GM18520 (cell line): Measurements from ENCODE around the gene RABGGTA.

Source experiments
- ATAC-seq: cut with Tn5 transposase; IDR thresholded peaks from one replicate; pipeline ENCODE4 v1.9.1; 2021; ENCODE audit not compliant: unreplicated experiment

Gene RABGGTA

DNA sequence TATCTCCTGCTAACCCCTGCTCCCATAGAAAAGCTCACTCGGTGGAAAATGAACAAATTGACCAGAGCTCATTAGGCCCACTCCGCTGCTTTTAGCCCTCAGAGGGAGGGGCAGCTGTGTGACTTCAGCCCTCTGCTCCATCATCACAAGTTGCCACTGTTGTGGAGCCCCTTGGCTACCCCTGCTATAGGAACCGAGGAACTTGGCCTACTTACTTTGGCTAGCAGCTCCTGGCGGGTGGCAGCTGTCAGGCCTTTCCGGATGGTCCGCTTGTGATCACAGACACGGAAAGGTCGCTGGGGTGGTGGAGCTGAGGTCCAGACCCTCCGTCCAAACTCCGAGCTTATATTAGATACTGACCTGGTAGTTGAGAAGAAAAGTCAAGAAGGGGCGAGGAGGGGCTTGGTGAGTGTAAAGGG lies 35.8 kb upstream of the RABGGTA start:
- no peak for ATAC-seq

DNA sequence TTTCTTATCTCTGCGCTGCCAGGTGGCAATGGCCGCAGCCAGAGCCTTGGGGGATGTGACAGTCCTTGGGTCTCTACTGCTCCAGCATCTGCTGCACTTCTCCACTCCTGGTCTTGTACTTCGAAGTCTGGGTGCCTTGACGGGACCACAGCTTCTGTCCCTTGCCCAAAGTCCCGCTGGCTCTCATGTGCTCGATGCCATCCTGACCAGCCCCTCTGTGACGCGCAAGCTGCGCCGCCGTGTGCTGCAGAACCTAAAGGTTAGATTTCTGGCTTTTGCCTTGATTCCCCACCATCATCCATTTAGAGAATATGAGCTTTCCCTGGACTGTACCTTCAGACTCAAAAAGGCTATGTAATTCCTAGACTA lies 32.6 kb upstream of the RABGGTA start:
- ATAC-seq = no peak

DNA sequence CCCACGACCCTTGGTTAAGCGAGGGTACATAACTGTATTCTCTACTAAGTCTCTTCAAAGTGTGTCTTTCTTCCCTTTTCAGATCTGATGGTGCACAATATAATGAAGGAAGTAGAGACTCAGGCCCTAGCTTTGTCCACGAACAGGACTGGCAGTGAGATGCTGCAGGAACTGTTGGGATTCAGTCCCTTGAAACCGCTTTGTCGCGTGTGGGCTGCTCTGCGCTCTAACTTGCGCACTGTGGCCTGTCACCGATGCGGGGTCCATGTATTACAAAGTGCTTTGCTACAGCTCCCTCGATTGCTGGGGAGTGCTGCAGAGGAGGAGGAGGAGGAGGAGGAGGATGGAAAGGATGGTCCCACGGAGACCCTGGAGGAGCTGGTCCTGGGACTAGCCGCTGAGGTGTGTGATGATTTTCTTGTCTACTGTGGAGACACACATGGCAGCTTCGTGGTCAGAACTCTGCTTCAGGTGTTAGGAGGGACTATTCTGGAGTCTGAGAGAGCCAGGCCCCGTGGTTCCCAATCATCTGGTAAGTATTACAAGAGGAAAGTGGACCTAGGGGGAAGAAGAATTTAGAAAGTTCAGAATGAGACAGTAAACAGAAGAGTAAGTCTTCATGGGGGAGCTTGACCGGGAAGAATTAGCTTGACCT lies 29.1 kb upstream of the RABGGTA start:
- ATAC-seq = no peak

DNA sequence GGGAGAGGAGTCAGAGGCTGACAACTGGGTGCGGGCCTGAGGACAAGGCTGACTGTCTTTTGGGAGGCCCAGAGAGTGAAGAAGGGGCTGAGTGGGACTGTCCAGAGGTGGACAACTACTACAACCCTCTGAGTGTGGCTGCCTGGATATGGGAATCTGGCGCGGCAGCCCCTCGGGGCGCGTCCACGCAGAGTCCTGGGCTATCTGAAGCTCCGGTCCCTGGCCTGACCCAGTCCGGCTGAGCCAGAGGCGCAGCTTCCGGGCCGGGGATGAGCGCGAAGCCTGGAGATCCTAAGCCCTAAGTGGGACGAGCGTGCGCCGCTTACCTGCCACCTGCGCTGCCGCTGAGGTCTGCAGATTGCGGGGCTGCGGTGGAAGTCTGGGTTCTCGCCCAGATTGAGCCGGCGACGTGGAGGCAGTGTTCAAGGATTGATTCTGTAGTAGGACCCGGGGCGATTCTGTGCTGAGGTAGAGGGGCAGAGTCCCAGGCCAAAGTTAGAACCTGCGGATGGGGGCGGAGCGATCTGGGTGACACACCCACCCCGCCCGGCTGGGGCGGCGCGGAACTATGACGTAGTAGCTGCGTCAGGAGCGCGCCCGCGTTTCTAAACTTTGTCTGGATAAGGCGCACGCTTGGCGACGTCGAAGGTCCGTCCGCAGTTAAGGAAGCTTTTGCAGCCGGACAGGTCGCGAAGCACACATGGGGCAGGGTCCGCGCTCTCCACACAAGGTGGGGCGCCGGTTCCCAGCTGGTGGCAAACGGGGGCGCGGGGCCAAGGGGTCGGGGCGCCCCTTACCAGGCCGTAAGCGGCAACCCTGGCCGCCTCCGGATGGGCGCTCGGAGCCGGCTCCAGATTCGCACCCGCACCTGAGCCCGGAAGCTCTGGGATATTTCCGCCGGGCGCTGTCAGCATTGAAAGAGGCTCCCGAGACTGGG lies 28.1 kb upstream of the RABGGTA start, which contains the start of the genes DHRS1 and NOP9:
TSS of gene DHRS1 (minus strand) at position 526 of the 937 bp plus-strand sequence. CDS start 674 bp downstream, outside the sequence.
TSS of gene NOP9 (plus strand) at position 596 of the 937 bp plus-strand sequence. CDS start at position 701, 105 bp downstream.
- peak; percentile 54 for ATAC-seq

DNA sequence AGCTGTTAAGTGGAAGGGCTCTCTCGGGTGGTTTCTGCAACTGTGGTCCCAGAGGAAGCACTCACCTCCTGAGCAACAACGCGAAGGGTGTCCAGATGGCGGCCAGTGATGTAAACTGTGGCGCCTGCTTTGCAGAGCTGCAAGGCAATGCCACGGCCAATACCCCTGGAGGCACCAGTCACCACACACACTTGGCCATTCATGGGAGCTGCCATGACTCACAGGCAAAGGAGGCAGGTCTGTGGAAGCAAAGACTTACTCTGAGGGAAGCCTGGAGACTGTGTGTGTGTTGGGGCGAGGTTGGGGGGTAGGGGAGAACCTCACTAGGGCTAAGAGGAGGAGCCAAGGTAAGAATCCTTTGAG lies 27.5 kb upstream of the RABGGTA start:
- no peak for ATAC-seq

DNA sequence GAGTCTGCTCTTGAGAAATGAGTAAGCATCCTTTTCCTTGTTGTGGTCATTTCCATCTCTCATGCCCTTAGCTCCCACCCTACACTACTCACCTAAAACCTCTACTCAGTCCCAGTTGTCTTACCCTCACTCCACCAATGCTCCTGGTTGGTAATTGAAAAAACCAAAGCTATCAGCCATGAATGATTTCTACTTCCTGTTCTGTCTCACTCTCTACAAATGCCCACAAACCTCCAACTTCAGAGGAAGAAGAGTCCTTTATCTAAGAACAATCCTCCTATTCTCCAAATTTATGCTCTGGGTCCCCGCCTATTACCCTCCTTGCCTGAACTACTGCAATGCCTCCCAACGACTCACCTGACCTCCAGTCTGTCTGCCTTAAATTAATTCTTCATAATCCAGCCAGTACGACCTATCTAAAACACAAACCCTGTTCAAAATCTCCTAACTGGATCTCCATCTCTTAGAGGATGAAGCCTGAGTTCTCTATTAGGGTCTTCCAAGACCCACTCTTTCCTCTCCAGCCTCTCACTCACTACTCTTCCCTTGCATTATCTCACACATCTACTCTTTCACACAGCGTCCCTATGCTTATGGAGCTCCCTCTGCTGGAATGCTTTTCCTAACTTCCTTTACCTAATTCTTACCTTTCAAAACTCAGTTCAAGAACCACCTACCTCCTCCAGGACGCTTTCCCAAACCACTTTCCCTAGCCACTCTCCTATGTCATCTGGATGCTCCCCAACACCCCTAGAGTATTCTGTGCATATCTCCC lies 26.0 kb upstream of the RABGGTA start:
- ATAC-seq = no peak

DNA sequence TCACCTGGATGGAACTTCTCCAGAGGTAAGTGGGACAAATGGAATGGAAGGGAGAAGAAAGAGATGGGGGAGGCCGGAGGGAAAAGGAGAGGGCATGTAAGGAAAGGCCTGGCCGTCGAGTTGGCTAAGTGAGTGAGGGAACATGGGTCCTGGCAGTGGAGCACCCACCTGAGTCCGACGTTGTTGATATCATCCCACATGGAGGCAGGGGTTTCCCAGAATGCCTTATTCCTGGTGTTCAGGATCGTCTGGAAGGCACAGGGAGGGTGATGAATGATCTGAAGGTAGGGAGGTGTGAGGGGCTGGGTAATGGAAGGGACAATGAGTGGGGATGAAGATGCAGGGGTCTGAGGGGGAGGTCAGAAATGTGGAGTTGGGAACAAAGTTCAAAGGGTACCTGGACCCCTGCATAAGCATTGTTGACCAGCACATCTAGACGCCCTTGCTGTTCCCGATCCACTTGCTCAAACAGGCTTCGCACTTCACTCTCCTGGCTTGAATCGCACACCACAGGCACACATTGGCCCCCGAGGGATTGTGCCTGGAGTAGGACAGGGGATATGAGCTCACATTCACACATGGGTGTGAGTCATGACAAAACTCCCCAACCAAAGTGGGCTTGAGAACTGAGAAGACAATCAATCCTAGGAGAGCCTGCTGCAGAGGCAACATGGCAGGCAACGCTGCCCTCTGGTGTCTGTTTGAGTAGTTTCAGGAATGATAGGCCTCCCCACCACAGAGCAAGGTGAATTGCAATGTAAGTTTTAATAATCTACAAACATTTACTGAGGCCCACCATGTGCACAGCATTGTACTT lies 25.2 kb upstream of the RABGGTA start:
- ATAC-seq = peak; percentile 63

DNA sequence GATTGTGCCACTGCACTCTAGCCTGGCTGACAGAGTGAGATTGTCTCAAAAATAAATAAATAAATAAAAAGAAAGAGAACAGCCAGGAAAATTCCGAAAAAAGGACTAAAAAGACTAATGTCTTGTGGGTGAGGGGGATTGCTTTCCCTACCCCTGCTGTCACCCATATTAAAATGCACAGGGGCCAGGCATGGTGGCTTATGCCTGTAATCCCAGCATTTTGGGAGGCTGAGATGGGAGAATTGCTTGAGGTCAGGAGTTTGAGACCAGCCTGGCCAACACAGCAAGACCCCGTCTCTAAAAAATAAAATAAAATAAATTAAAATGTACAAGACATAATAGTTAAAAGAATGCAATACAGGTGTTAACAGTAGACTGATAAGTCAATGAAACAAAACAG lies 22.1 kb upstream of the RABGGTA start:
- ATAC-seq = no peak

DNA sequence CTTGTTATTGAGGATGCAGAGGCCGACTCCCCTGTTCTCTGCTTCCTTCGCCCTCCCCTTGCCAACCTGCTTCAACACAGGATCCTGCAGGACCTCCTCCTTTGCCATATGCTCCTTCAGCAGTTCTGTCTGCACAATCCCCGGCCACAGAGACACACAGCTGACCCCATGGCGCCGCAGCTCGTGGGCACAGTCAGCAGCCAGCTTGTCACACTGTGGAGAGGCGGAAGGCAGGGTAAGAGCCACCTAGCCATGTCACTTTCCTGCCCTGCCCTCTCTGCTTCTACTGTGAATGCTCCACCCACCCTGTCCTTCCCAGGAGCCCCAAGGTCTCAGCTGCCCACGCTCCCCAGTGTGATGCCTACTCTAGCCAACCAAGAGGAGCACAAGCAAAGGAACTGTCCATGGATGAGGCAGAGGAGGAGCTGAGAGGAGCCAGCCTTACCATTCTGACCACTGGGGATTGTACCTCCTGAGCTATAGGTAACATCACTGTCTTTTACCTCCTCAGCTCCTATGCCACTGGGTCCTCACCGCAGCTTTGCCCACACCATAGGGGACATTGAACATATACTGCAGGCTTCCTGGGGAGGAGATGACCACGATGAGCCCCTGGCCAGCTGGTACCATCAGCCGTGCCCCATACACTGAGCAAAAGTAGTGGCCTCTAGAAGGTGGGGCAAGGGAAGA lies 20.9 kb upstream of the RABGGTA start:
- ATAC-seq = no peak

DNA sequence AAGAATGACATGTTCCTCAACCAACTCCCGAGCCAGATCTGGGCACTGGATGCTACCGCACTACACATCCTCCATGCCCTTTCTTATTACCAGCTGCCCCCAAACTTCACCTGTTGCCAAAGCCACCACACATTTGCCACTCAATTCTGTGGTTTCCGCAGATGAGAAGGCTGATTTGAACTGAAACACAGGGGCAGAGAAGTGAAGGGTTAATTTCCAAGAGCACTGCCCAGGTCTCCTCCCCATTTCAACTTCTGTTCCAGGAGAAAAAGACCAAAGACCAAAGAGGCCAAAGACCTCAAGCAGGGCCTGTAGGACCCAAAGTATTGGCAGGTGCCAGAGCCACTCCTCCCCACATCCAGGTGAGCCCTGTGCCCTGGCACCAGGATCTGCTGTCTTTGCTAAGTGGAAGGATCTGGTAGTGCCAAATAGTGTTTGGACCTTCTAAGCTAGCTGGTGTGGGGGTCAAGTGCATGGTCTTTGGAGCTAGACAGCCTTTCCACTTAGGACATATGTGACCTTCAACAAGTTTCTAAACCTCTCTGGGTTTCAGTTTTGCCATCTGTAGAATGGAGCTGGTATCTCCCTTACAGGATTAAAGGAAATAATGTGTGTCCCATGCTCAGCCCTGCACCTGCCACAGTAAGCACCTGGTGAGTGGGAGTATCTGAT lies 20.2 kb upstream of the RABGGTA start:
- ATAC-seq = no peak

DNA sequence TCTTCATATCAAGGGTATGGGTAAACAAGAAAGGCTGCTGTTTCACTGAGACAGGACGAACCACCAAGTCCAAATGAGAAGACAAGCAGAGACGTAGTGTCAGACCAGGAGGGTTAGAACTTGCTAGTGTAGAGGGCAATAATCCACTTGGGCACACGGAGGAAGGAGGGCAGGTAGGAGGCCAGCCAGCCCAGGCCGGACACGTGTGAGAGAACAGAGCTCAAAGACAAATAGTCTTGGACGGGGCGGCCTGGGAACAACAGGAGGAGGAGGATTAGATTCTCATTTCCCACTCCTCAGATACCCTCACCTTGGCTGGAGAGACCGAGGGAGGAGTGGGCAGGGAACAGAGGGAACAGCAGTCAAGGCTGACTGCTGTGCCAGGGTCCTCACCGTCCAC lies 19.3 kb upstream of the RABGGTA start:
- ATAC-seq = no peak

DNA sequence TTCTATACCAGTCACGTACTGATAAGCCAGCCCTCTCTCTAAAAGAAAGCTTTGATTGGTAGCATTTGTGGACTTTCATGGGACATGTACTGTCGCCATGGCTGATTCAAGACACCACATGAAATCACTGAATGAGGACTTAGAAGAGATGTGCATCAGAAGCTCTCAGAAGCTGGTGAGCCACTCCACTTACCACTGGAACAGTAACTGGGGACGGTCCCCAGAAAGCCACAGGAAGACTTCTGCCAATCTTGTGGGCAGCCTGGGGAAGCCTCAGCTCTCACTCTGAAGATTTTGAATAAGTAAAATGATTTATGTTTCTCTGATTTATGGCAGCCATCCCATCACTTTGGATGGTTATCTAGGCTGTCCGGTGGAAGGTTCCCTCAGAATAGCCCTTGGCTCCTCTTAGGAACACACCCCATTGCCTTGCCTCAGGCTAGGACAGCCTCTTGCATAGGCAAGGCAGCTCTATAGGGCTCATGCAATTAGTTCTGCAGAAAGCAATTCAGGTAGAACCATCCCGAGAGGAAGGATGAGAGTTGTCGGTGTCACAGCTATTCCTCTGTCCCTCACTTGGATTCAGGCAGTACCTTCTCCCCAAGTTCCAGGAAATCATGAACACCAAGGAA lies 18.4 kb upstream of the RABGGTA start:
- ATAC-seq = peak; percentile 82

DNA sequence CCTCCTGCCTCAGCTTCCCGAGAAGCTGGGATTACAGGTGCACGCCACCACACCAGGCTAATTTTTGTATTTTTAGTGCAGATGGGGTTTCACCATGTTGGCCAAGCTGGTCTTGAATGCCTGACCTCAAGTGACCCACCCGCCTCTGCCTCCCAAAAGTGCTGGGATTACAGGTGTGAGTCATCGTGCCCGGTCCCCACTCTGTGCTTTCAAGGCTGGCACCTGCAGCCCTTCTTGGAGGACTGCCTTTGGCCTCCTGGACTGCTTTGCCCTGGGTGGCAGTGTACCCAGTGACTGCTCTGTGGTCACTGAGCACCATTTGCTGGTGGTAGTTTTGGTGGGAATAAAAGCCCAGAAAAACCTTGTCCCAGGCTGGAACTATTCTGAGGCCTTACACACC lies 15.6 kb upstream of the RABGGTA start:
- ATAC-seq = no peak

DNA sequence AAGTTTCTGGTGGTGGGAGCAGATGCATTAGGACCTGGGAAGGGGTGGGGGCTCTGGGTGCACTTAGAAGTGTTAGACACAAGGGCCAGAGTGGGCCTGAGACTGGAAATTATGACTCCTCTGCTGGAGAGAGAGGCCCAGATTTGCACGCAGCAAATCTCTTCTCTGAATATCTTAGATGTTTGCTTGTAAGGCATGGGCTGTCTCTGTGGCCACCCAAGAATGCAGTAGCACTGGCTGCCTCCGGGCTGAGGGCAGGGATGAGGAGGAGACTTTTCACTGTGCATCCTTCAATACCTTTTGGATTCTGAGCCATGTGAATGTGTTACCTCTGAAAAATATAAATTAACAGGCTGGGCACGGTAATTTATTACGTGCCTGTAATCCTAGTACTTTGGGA lies 14.0 kb upstream of the RABGGTA start:
- ATAC-seq = no peak

DNA sequence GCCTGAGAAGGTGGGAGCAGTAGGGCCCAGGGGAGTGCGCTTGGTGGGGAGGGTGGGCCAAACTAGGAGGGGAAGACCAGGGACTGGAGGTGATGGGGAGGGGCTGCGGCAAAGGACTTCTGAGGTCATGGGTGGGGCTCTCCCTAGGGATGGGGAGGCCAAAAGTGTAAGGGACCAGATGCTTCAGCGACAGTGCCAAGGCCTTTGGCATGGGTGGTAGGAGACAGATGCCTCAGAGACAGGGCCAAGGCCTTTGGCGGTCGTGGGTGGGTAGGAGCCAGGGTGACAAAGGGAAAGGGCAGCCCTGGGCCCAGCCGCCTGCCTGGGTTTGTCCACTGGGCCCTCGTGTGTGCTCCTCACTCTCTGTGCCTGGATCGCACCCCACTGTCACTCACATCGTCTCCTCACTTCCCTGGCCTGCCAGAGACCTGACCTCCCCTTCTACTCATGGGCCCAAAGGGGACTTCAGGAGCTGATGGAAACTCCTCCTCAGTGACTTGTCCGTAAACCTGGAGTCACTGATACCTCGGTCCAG lies 13.2 kb upstream of the RABGGTA start:
- ATAC-seq = no peak

DNA sequence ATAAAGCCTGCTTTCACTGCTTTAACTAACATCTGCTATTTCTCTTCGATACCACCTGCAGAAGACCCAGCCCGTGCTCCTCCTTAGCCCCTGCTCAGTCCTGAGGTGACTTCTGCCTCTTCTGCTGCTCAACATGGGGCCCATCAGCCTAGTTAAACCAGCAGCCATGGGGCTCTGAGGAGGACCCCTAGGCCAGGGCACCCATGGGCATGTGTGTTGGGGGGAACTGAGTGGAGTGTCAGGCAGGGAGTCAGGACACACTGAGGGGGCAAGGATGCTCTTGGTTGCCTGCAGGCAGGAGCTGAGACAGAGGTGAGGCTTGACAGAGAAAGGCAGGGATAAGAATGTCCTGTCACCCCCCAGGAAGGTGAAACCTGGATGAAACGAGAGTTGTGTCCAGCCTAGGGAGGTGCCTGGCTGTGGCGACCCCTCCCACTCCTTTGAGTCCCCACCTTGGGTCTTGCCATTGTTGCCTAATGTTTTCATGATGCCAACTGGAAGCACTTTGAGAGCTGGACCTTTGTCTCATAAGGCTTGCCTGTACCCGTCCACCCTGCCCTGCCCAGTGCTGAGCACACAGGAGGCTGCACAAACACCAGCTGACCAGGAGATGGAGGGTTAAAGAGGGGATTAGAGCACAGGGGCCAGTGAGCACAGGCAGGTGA lies 12.5 kb upstream of the RABGGTA start:
- no peak for ATAC-seq

DNA sequence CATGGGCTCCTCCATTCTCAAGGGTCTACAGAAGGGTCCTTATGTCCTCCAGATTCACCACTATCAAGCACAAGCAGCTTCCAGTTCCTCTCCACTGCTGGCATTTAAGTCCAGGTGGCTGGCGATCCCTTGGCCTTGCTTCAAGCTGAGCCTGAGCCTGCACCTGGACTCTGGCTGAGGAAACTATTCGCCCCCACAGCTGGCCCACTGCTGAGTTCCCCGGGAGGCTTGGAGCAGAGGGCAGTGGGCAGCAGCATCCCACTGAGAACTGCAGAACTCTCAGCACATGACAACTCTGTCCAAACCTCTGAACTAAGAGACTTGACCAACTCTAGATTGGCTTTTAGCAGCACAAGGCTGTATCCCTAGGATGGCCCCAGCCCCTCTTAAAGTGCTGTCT lies 11.3 kb upstream of the RABGGTA start:
- no peak for ATAC-seq

DNA sequence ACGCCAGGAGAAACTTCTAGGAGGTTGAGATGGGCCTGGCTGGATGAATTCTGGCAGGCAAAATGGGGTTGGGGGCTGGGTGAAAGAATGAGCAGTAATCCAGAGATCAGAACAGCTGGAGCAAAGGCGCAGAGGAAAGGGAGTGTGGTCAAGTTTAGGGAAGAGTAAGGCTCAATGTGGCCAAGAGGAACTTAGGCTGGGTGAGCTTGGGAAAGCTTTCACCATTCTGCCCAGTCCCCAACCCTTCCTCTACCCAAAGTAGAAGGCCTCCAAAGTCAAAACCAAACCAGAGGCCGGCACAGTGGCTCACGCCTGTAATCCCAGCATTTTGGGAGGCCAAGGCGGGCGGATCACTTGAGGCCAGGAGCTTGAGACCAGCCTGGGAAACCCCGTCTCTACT lies 10.2 kb upstream of the RABGGTA start:
- ATAC-seq = no peak
